NCI-H226 (cell line): ENCODE measurements around the gene HSBP1L1.
A peak's percentile ranks its signal among the peaks of the same experiment; 100 is the strongest.

Experiments
- DNase-seq: peaks from one replicate; pipeline ENCODE4 v3.0.0-alpha.2; 2015

Gene HSBP1L1

DNA sequence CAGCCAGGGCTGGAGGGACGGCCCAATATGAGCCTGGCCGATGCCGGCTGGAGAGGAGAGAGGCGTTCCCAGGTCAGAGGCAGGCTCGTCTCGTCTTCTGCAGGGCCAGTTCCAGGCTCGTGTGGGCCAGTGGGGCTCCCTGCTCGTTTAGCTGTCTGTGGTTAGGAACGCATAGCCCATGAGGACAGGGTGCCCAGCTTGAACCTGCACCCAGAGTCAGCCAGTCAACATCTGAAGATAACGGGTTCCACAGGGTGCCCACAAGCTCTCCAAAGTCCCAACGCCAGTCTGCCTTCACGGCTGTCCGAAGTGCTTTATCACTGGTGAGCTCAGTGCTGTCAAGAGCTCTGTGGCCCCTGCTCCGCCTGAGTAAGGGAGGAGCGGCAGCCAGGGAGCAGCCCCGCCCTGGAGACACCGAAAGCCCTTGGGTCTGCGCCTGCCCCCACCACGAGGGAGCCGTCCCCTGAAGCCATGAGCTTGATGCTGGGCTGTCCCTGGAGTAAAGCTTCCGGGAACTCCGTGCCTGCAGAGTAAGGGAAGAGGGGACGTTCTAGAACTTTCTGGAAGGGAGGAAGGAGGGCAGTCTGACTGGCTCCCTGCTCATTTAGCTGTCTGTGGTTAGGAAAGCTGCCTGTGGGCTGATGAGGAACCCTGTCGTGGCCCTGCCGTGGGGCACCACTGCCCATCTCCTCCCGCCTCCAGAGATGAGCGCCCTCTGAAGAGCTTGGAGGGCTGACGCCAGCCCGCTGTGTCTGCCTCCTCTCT, 2.7 kb upstream of the HSBP1L1 start:
- DNase-seq, result no peak

DNA sequence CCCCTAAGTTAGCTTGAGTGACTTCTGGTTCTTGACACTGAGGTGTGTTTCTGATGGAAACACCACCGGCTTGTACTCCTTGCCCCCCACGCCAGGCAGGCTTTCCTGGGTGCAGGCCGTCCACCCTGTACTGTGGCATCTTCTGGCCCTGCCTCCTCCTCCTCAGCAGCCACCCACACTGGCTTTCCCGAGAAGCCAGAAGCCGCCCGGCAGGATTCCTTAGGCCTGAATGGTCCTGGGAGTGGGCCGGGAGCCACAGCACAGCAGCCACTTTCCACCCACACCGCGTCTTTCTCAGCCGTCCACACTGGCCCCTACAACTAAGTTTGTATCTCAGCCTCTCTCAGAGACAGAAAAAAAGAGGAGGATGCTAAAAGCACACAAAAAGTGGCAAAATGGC, 2.1 kb upstream of the HSBP1L1 start:
- no peak for DNase-seq

DNA sequence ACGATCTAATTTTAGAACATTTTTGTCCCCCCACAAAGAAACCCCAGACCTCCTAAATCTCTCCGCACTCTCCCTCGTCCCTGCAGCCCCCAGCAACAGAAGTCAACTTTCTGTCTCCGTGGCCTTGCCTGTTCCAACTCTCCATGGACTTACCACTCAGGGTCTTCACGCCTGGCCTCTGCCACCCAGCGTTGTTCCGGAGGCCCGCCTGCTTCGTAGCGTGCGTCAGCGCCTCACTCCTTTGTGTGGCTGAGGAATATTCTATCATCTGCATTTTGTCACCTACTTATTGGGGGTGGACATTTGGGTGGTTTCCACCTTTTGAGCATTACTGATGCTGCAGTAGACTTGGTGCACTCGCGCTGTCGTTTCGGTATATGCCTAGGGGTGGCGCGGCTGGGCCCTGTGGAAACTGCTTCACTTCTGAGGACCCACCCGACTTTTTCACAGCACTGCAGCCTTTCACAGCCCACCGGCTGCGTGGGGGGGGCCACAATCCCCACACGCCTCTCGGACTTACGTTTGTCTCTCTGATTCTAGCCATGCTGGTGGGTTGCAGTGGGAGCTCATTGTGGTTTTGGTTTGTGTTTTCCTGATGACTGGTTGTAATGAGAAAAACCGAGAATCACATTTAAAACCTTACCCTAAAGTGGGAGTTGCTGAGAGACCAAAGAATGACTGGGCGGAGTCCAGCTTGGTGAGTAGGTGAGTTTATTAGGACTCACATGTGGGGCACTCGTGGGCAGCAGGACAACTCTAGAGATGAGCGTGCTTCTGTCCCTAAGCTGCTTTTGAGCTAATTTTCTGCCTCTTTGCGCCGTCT, 1.4 kb upstream of the HSBP1L1 start:
- no peak for DNase-seq

DNA sequence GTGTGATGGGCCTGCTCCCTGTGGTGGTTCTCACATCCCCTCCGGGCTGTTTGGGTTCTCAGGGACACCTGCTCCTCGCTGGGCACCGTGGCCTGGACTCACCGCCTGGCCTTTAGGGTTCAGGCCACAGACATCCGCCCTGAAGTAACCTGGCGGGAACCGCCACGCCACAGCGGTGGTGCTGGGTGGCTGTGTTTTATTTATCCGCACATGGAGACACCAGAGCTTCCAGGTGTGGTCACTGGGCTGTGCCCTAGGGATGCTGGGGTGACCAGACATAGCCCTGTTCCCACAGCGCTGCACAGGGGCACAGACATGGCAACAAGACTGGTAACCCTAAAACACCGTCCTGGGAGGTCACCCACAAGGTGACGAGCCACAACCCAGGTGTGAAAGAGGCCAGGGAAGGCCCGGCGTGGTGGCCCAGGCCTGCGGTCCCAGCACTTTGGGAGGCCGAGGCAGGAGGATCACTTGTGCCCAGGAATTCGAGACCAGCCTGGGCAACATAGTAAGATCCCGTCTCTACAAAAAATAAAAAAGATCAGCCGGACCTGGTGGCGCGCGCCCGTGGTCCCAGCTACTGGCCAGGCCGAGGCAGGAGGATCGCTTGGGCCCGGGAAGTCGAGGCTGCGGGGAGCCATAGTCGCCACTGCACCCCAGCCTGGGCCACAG, 649 bp upstream of the HSBP1L1 start:
- DNase-seq, result no peak

DNA sequence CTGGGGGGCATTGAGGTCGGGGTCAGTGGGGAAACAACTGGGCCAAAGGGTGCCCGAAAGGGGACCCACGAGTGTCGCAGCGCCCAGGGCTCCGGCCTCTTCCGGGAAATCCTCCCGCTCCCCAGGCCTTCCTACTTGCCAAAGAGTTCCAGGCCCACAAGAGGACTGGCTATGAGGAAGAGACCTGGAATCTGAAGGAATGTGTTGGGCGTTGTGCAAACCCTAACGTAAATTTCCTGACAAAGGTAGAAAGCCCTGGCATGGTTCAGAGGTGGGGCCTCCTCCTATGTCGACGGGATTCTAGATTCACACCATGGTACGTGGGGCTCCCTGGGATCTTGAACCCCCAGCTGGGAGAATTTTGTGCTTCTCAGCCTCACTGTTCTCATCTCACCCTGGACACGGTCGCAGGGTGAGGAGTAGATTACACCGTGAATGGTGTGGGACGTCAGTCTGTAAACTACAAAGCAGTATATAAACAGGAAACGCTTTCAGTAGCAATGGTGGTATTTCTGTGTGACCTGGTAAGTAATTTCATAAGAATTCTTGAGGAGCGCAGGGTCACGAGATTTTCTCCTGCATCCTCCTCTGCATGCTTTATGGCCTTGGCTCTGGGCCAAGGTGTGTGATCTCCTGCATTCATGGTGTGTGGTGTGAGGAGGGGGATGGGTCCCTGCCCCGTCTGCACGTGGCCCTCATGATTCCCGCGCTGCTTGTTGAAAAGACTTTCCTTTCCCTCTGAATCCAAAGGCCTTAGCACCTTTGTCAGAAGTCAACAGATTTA, 868 bp downstream of the HSBP1L1 start:
- DNase-seq, result peak; percentile 62

DNA sequence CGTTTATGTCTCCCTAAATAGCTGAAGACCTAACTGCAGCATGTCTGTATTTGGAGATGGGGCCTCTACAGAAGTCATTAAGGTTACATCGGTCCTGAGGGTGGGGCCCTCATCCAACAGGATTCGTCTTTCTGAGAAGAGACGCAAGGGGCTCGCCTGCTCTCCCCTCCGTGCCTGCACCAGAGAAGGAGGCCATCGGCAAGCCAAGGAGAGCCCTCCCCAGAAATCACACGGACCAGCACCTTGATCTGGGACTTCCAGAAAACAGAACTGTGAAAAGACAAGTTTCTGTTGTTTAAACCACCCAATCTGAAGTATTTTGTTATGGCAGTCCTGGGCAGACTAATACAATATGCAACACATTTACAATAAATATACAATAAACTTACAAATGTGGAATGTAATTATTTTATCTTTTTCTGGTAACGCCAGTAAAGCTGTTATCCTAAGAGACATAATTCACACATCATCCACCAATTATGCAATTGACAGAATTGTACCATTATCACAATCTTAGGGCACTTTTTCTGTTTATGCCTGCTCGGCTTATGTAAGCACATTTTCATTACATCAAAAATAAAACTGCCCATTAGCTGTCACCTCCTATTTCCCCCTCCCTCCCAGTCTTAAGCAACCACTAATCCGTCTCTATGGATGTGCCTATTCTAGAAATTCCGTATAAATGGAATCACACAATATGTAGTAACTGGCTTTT, 6.1 kb downstream of the HSBP1L1 start:
- DNase-seq, result no peak

DNA sequence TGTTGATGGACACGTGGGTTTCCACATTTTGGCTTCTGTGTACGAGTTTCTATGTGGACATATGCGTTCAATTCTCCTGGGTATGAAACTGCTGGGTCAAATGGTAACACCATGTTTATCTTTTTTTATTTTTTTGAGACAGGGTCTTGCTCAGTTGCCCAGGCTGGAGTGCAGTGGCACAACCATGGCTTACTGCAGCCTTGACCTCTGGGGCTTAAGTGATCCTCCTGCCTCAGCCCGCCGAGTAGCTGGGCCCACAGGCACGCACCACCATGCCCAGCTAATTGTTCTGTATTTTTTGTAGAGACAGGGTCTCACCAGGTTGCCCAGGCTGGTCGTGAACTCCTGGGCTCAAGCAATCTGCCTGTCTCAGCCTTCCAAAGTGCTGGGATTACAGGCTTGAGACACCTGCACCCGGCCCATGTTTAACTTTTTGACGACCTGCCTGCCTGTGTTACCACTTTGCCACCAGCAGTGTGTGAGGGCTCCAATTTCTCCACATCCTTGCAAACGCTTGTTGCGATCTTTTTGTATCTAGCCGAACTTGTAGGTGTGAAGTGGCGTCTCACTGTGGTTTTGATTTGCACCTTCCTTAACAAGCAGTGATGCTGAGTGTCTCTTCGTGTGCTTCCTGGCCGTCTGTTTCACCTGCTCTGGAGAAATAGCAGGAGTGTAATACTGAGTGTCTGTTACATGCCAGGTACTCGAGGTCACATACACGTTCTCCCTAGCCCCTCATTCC, 6.9 kb downstream of the HSBP1L1 start:
- DNase-seq, result no peak

DNA sequence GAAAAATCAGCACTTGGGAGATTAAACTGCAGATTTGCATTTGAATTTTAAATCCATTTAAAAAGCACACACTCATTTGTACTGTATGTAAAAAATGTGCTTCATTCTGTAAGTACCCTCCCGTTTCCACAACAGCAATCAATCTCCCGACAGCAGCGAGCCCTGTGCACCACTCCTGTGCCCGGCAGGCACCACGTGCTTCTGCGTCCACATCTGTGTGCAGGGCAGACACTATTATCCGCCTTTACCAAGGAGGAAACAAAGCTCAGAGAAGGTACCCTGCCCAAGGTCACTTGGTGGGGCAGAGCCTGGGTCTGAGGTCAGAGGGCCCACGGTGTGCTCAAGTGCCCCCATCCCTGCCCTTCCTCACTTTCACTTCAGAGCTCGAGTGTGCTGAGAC, 7.5 kb downstream of the HSBP1L1 start:
- DNase-seq, result no peak

DNA sequence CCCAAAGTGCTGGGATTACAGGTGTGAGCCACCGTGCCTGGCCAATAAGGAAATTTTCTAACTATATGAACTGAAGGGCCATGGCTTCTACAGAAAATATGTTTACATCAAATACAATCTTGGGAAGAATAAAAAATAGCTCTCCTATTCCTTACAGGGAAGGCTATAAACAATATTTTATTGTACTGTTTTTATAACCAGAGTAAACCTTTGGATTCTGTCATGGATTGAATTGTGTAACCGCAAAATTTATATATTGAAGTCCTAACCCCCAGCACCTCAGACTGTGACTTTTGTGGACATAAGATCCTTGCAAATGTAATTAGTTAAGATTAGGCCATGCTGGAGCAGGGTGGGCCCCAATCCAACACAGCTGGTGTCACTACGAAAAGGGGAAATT, 8.3 kb downstream of the HSBP1L1 start:
- DNase-seq, result no peak

DNA sequence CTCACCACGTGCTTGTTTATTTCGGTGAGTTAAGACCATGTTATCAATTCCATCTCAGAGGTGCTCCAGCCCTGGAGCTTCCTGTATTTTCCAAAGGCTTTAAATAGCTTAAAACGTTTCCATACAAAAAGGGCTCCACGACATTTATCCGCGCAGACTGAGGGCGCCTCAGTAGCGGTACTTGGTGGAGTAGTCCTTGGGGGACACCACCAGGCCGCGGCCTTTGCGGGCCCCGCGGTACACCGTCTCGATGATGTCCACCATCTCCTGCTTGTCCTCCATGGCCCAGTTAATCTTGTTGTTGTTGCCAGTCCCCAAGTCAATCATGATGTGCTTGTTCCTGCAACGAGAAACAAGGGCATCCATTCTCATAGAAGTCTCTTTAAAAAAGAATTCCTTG, 9.1 kb downstream of the HSBP1L1 start:
- DNase-seq, result no peak

DNA sequence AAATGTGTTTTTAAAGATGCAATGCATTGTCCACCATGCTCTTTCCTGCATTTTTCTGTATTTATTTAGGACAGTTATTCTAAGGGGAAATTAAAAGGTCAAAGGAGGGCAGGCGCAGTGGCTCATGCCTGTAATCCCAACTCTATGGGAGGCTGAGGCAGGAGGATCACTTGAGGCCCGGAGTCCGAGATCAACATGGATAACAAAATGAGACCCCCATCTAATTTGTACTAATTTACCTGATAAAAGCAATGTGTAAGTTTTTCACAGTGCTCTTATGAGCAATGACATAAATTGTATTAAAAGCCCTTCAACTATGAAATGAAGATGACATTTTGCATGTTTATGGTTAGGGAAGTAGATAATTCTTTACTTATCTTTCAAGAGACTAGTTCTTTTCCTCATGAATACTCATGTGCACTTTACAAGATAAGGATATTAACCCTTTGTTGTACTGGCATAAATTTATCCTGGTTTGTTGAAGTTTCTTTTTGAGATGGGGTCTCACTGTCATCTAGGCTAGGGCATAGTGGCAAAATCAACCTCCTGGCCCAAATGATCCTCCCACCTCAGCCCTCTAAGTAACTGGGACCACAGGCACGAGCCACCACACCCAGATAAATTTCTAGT, 9.7 kb downstream of the HSBP1L1 start:
- no peak for DNase-seq

DNA sequence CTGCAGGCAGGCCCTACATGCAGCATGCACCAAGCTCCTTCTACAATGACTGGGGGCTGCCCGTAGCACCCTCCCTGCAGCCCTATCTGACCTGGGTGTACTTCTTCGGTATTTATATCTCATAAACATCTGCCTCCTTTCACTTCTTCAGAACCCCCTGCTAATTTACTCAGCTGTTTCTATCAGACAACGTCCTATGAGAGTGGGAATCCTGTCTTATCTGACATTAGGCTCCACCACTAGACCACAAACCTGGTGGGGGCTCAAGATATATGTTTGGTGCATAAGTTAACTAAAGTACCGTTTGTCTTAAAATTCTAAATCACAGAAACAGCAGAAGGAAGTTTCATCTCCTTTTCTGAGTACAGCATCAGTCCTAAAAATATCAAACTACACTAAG, 10.6 kb downstream of the HSBP1L1 start:
- DNase-seq, result no peak

DNA sequence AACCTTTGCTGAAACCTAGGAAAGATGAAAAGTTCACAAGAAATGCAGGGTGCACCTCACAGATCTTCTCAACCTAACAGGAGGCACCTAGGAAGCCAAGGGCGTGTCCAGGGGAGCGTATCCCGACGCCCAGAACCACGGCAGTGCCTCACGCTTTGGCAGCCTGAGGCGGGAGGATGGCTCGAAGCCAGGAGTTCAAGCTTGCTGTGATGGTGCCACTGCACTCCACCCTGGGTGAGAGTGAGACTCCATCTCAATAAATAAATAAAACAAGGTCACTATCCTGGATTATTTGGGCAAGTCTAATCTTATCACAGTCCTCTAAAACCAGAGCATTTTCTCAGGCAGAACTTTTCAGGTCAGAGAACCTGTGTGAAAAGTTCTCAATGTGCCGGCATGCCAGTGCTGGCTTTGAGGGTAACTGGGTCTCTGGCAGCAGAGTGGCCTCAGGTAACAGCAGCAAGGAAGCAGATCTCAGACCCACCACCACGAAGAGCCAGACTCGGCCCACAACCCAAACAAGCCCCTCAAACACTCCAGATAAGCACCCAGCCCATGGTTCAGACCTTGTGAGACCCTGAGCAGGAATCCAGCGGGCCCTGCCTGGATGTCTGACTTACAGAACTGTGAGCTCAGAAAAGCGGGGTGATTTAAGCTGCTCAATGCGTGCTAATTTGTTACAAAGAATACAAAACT, 11.7 kb downstream of the HSBP1L1 start:
- DNase-seq, result peak; percentile 51

DNA sequence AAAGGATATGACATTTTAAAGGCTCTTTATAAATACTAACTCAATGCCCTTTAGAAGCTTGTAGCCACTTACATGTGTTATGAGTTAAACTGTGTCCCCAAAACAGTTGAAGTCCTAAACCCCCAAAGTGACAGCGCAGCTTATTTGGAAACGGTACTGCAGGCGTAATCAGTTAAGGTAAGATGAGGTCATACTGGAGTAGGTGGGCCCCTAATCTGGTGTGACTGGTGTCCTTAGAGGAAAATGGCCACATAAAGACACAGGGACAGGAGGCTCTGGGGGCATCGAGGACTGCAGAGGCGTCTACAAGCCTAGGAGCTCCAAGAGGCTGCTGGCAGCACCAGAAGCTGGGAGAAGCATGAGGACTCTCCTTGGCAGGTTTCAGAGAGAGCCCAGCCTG, 15.4 kb downstream of the HSBP1L1 start:
- DNase-seq, result no peak

DNA sequence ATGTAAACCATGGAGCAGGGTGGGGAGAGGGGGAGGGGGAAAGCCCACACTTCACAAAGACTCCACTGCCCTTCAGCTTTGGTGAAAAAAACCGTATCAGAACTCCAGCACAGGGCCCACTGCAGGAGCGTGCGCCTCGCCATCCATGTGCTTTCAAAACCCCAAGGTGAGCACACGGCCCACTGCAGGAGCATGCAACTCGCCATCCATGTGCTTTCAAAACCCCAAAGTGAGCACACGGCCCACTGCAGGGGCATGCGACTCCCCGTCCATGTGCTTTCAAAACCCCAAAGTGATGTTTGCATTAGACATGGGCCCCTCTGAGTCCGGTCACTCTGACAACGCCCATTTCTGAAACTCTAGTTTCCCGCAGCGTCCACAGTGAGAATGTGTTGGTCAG, 16.1 kb downstream of the HSBP1L1 start:
- no peak for DNase-seq

DNA sequence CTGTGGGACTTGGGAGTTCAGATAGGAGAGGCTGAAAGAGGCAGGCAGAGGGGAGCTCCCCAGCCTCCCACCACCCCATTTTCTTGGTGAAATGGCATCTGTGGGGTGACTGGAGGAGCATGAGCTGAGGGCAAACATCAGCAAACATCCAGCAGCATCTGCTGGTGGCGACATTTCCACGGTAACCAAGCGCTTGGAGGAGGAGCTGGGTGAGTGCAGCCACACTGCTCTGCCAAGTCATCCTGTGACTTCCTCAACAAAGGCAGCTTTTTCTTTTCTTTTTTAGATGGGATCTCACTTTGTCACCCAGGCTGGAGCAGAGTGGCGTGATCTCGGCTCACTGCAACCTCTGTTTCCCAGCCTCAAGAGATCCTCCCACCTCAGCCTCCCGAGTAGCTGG, 18.3 kb downstream of the HSBP1L1 start:
- no peak for DNase-seq

DNA sequence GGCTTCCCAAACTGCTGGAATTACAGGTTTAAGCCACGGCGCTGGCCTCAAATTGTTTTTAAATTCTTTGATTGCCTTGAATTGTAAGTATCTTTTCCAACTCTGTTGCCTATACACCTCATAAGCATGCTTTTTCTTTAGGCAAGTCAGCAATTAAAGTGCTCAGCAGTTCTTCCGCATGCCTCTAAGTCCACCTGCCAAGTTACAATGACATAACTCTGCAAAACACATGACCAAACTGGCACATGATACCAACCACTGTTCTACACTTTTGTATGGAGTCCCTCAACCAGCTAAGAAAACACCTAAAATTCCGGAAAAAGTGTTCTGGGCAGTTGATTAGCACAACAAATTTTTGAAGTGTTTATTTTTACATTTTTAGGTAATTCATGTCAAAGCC, 18.8 kb downstream of the HSBP1L1 start:
- no peak for DNase-seq

DNA sequence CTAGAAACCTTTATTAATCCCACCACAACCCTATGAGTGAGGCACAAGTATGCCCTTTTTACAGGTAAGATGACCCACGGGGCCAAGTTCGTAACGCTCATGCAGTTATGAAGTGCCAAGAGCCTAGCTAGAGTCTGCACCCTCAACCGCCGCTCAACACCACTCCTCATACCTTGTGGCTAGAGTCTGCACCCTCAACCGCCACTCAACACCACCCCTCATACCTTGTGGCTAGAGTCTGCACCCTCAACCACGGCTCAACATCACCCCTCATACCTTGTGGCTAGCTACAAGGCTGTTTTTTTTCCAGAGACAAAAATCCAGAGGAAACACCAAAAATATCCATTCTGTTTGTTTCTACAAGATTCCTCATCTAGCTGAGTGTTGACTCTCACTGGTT, 19.4 kb downstream of the HSBP1L1 start:
- DNase-seq, result no peak

DNA sequence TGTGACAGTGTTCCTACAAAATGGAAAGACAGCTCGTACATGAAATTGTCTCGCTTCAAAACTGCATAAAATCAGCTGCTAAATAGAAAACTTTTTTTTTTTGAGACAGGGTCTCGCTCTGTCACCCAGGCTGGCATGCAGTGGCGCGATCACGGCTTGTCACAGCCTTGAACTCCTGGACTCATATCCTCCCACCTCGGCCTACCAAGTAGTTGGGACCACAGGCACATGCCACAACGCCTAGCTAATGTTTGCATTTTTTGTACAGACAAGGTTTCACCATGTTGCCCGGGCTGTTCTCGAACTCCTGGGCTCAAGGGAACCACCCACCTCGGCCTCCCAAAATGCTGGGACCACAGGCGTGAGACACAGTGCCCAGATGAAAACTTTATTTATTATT, 20.7 kb downstream of the HSBP1L1 start:
- DNase-seq, result no peak

DNA sequence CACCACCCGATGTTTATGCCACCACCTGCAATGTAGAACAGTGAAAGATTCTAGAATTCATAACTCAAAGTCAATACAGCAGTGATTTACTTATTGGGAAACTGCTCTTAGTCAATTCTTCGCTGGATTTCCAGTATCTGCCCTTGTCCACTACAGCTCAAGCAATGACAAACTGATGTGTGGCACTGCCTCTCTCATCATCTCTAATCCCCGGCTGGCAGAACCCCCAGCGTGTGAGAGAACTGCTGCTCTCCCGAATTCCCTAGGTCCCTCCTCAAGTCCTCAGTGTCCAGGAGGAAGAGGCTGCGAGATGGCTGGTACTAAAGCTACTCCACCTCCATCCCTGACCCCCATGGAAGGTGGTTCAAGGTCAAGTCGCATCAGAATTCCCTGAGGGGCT, 22.3 kb downstream of the HSBP1L1 start:
- DNase-seq, result no peak

DNA sequence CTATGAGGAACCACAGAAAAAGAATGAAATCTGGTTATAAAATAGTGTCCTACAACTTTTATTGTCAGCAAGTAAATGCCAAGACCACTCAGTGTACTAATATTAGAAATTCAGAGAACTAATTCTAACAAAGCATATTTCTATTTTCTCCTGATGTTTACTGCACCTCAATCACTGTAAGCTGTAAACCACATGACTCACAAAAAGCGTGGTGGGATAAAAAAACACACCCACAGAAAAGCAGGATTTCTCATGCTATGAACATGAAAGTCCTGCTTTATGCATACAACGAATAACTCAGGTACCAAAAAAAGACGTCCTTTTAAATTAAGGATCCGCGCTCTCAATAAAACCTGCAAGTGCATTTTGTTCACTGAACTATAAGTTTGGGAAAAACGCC, 23.1 kb downstream of the HSBP1L1 start:
- no peak for DNase-seq
